Hematopoietic multipotent progenitor cell (in vitro differentiated cells): ENCODE data around the gene LOXL4. TPM values are rescaled to one million over a fixed set of nuclear protein-coding genes. Genes with fewer than 3 reads are reported as not detected.

Experiments
- DNase-seq, 3 donors: peaks; one replicate each; pipeline ENCODE4 v3.0.0-alpha.2; 2011 to 2015; ENCODE audit warnings: low read depth in 2 of 3, low spot score in 2 of 3
- total RNA-seq: library from RNA; depleted of rRNA; stranded (reverse); fragments of >200 nt; gene quantifications from one replicate; pipeline ENCODE4 v1.2.3, GENCODE V29; 2012

Gene LOXL4
- total RNA-seq, 1 donor, result 2.2 TPM

- DNase-seq, result no peak
Measured at GRCh38 chr10:98295907-98296306, 27.9 kb upstream of the LOXL4 start.

- no peak for DNase-seq
Measured at GRCh38 chr10:98295401-98295811, 27.4 kb upstream of the LOXL4 start.

- DNase-seq, result no peak
Measured at GRCh38 chr10:98294270-98294627, 26.3 kb upstream of the LOXL4 start.

- DNase-seq, result peak in 1 of 3 donors; percentile 18
Measured at GRCh38 chr10:98293550-98294269, 25.7 kb upstream of the LOXL4 start.

GRCh38 chr10:98292971-98293370, 25.0 kb upstream of the LOXL4 start:
- no peak for DNase-seq

GRCh38 chr10:98289802-98290209, 21.8 kb upstream of the LOXL4 start:
- no peak for DNase-seq

GRCh38 chr10:98287321-98287720, 19.3 kb upstream of the LOXL4 start:
- DNase-seq, result no peak

GRCh38 chr10:98286419-98286818, 18.4 kb upstream of the LOXL4 start:
- DNase-seq, result no peak

GRCh38 chr10:98285416-98285815, 17.4 kb upstream of the LOXL4 start:
- no peak for DNase-seq

GRCh38 chr10:98276311-98276710, 8.3 kb upstream of the LOXL4 start:
- DNase-seq, result no peak

GRCh38 chr10:98274562-98274961, 6.6 kb upstream of the LOXL4 start:
- DNase-seq, result no peak

GRCh38 chr10:98273057-98273850, 5.3 kb upstream of the LOXL4 start:
- DNase-seq, result no peak

GRCh38 chr10:98272656-98273055, 4.7 kb upstream of the LOXL4 start:
- DNase-seq, result no peak

GRCh38 chr10:98272245-98272644, 4.3 kb upstream of the LOXL4 start:
- no peak for DNase-seq

GRCh38 chr10:98270786-98271185, 2.8 kb upstream of the LOXL4 start:
- no peak for DNase-seq

GRCh38 chr10:98270073-98270740, 2.2 kb upstream of the LOXL4 start:
- DNase-seq, result no peak

- DNase-seq, result no peak
Measured at GRCh38 chr10:98269435-98269912, 1.5 kb upstream of the LOXL4 start.

GRCh38 chr10:98268694-98269431, 869 bp upstream of the LOXL4 start:
- DNase-seq, result no peak

- DNase-seq, result no peak
Measured at GRCh38 chr10:98267069-98267893, 713 bp downstream of the LOXL4 start.

- no peak for DNase-seq
Measured at GRCh38 chr10:98266647-98267046, 1.3 kb downstream of the LOXL4 start.
